PFSK-1 (cell line): ENCODE results near the gene SIGLEC9.

Experiments used
- FOXP2 ChIP-seq: optimal IDR thresholded peaks from 2 replicates; pipeline ENCODE3; 2011; ENCODE audit warnings: borderline replicate concordance, control low read depth, inconsistent platforms; ENCODE audit not compliant: insufficient read depth; ENCODE audit errors: extremely low read length, extremely low read depth
- POLR2AphosphoS5 ChIP-seq: IDR thresholded peaks from 2 replicates; pipeline ENCODE4 v1.6.1; 2012; ENCODE audit warnings: low read depth, mild to moderate bottlenecking, control low read depth, low read length, moderate library complexity
- SIN3A ChIP-seq: IDR thresholded peaks from 2 replicates; pipeline ENCODE4 v1.6.1; 2012; ENCODE audit warnings: mild to moderate bottlenecking, low read length, moderate library complexity, borderline replicate concordance; ENCODE audit not compliant: insufficient read depth
- TAF1 ChIP-seq: IDR thresholded peaks from 2 replicates; pipeline ENCODE4 v1.6.1; 2012; ENCODE audit warnings: low read length, control low read depth, borderline replicate concordance; ENCODE audit not compliant: insufficient read depth
- TF ChIP-seq, protein P1 (sequence below), 2 experiments: IDR thresholded peaks; 2 replicates each; pipeline versions ENCODE4 v1.6.1 to v1.8.0; 2011 to 2012; ENCODE audit warnings: low read depth in 2 of 2, low read length in 2 of 2, control low read depth in 1 of 2, inconsistent platforms in 1 of 2, mild to moderate bottlenecking in 1 of 2, moderate library complexity in 1 of 2; ENCODE audit not compliant: insufficient read depth in 1 of 2

Gene SIGLEC9

DNA sequence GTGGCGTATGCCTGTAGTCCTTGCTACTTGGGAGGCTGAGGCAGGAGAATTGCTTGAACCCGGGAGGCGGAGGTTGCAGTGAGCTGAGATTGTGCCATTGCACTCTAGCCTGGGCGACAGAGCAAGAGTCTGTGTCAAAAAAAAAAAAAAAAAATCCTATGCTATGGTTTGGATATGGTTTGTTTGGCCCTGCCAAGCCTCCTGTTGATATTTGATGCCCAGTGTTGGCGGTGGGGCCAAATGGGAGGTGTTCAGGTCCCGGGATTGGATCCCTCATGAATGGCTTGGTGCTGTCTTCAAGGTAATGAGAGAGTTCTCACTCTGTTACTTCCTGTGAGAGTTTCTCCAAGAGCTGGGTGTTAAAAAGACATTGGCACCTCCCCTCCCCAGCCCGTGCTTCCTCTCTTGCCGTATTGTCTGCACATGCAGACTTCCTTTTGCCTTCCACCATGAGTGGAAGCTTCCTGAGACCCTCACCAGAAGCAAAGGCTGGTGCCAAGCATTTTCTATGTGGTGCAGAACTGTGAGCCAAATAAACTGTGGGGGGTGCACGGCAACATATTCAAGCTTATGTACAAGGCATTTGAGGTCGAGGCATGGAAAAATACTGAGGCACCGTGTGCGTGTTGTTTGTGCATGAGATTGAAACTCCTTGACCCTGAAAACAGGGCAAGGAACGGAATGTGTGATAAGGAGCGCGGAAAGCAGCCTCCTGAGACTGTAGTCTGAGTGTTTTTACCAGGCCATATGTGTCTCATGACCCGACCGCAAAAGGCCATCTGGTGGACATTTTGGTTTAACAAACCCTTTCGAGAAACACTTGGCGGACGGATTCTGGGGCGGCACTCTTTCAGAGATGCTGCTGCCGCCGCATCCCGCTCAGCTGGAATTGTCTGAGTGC, 7.3 kb downstream of the SIGLEC9 start:
- no peak for TF ChIP-seq FOXP2
- TF ChIP-seq, protein P1, sequence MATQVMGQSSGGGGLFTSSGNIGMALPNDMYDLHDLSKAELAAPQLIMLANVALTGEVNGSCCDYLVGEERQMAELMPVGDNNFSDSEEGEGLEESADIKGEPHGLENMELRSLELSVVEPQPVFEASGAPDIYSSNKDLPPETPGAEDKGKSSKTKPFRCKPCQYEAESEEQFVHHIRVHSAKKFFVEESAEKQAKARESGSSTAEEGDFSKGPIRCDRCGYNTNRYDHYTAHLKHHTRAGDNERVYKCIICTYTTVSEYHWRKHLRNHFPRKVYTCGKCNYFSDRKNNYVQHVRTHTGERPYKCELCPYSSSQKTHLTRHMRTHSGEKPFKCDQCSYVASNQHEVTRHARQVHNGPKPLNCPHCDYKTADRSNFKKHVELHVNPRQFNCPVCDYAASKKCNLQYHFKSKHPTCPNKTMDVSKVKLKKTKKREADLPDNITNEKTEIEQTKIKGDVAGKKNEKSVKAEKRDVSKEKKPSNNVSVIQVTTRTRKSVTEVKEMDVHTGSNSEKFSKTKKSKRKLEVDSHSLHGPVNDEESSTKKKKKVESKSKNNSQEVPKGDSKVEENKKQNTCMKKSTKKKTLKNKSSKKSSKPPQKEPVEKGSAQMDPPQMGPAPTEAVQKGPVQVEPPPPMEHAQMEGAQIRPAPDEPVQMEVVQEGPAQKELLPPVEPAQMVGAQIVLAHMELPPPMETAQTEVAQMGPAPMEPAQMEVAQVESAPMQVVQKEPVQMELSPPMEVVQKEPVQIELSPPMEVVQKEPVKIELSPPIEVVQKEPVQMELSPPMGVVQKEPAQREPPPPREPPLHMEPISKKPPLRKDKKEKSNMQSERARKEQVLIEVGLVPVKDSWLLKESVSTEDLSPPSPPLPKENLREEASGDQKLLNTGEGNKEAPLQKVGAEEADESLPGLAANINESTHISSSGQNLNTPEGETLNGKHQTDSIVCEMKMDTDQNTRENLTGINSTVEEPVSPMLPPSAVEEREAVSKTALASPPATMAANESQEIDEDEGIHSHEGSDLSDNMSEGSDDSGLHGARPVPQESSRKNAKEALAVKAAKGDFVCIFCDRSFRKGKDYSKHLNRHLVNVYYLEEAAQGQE (IDR thresholded peaks at IDR 0.05; ENCODE audit: insufficient read depth in 1 of 2, low read depth in 2 of 2, low read length in 2 of 2): no peak
- TF ChIP-seq TAF1: no peak
- no peak for TF ChIP-seq POLR2AphosphoS5
- TF ChIP-seq SIN3A: no peak

DNA sequence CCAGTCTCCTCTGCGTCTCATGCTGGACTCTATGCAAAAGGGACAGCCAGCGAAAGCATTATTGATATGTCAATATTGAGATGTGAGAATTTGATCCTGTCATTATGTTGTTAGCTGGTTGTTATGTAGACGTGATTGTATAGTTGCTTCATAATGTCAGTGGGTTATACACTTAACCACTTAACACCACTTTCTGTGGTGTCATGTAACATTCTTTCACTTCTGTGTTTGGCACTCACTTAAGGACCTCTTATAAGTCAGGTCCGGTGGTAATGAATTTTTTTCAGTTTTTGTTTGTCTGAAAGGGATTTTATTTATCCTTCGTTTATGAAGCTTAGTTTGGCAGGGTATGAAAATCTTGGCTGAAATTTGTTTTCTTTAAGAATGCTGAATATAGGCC, 10.3 kb downstream of the SIGLEC9 start:
- TF ChIP-seq, protein P1 (IDR thresholded peaks at IDR 0.05; ENCODE audit: insufficient read depth in 1 of 2, low read depth in 2 of 2, low read length in 2 of 2): no peak
- TF ChIP-seq SIN3A: no peak
- TF ChIP-seq POLR2AphosphoS5: no peak
- TF ChIP-seq FOXP2: no peak
- no peak for TF ChIP-seq TAF1

DNA sequence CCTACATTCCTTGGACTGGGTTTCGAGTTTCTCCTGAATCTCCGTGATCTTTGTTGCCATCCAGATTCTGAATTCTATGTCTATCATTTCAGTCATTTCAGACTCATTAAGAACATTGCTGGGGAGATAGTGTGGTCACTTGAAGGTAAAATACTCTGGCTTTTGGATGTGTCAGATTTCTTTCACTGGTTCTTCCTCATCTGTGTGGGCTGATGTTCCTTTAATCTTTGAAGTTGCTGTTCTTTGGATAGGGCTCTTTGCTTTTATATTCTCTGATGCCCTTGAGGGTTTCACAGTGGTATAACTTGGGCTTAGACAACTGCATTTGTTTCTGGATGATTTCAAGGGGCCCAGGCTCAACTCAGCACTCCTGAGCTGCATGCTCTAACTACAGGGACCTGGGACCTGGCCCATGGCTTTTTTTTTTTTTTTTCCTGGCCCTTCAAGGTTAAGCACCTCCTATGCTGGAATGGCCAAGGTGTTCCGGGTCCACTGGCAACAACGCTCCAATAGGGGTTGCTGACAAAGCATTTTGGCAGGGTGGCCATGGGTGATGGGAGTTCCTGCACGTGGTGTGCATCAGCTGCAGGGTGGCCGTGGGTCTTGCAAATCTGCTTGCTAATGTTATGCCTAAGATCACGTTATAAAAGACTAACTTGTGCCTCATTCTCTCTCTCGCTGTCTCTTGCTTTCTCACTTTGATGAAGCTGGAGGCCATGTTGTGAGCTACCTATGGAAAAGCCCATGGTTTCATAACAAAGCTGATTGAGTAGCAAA, 11.5 kb downstream of the SIGLEC9 start:
- TF ChIP-seq FOXP2: no peak
- TF ChIP-seq TAF1: no peak
- no peak for TF ChIP-seq SIN3A
- TF ChIP-seq POLR2AphosphoS5: no peak
- TF ChIP-seq, protein P1 (IDR thresholded peaks at IDR 0.05; ENCODE audit: insufficient read depth in 1 of 2, low read depth in 2 of 2, low read length in 2 of 2): no peak

- no peak for TF ChIP-seq SIN3A
Observed at GRCh38 chr19:51136851-51137551, 12.3 kb downstream of the SIGLEC9 start.

DNA sequence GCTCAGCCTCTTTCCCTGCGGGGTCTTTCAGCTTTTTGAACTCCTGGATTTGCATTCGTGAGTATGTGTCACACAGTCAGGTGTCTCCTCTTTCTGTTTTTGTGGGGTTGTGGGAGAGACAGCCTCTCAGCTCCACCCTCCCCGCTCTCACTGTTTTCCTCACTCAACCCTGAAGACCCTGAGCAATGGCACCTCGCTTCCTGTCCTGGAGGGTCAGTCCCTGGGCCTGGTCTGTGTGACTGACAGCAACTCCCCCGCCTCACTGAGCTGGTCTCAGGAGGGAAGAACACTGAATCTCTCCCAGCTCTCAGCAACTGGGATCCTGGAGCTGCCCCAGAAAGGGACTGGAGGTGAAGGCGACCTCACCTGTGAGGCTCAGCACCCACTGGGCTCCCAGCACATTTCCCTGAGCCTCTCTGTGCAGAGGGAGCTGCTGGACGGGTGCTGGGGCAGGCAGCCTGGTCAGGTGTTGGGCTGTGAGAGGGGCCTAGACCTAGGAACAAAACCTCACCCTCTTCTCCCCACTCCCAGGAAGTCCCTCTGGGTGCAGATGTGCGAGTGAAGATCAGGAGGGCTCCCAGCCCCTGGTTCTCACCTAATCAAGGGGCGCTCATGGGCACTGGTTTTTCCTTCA, 13.2 kb downstream of the SIGLEC9 start:
- TF ChIP-seq, protein P1 (IDR thresholded peaks at IDR 0.05; ENCODE audit: insufficient read depth in 1 of 2, low read depth in 2 of 2, low read length in 2 of 2): no peak
- TF ChIP-seq POLR2AphosphoS5 (no peak), SIN3A (no peak), TAF1 (no peak), FOXP2 (no peak)
